HCT116 (cell line): ENCODE results near the gene PCMT1. TPM values are rescaled to one million over a fixed set of nuclear protein-coding genes. Genes with fewer than 3 reads are reported as not detected.

Experiments used
- ATAC-seq: fragments of 200-7000 bp; cut with Tn5 transposase; 2 replicates; pipeline ENCODE4 v1.9.1; 2020; ENCODE audit warnings: mild to moderate bottlenecking, moderate library complexity
- BruUV-seq: library from RNA; stranded (reverse); fragments of 400-500 nt; replicated peaks from 2 replicates; lab custom pipeline; 2021; lab: Mats Ljungman, UMichigan
- CTCF ChIA-PET: fragments of 300-600 bp; sonication (Branson Sonifier 250); formaldehyde crosslinking; loops from one replicate; lab custom pipeline; 2021; ENCODE audit warnings: antibody characterized with exemption; lab: Charles Lee
- POLR2A ChIA-PET: fragments of 300-600, 350-600 bp; sonication (Branson Sonifier 250); formaldehyde crosslinking; loops from one replicate; lab custom pipeline; 2021; ENCODE audit warnings: antibody characterized with exemption; lab: Charles Lee
- RAD21 ChIA-PET, 2 experiments: fragments of 300-600 bp; sonication (Branson Sonifier 250); formaldehyde crosslinking; loops; one replicate each; lab custom pipeline; 2023; ENCODE audit warnings: low total read pairs in 2 of 2; ENCODE audit not compliant: uncharacterized antibody in 2 of 2, unreplicated experiment in 2 of 2, low non-redundant PET in 1 of 2; lab: Charles Lee
- DNase-seq: peaks from one replicate; pipeline ENCODE4 v3.0.0-alpha.2; 2010; ENCODE audit warnings: low read depth, low spot score
- H2AFZ ChIP-seq: fragments of 200-600 bp; shearing (Covaris generic), sonication (generic); 2 replicates; pipeline ENCODE4 v1.6.1; 2017; ENCODE audit warnings: low read depth, mixed run types, mixed read lengths, antibody characterized with exemption, low read length; ENCODE audit not compliant: poor library complexity, severe bottlenecking
- H3K27ac ChIP-seq: 2 replicates; pipeline ENCODE4 v1.5.1; 2012; ENCODE audit warnings: low read depth, low read length
- H3K27me3 ChIP-seq: fragments of 200-600 bp; sonication (generic); 2 replicates; pipeline ENCODE4 v1.6.1; 2016; ENCODE audit warnings: mixed run types, low read length, mixed read lengths; ENCODE audit not compliant: insufficient read depth
- H3K36me3 ChIP-seq, 2 experiments: fragments of 200-500 bp in 1 of 2; fragments of 200-600 bp in 1 of 2; sonication (Bioruptor generic) in 1 of 2; sonication (generic) in 1 of 2; 2 replicates each; pipeline versions ENCODE4 v1.5.1 to v1.6.1; 2014 to 2016; ENCODE audit warnings: low read length in 2 of 2, inconsistent platforms in 1 of 2, mixed read lengths in 1 of 2, mixed run types in 1 of 2; ENCODE audit not compliant: insufficient read depth in 2 of 2, control insufficient read depth in 1 of 2
- H3K4me1 ChIP-seq, 2 experiments: fragments of 200-600 bp in 1 of 2; sonication (generic) in 1 of 2; 2 replicates each; pipeline versions ENCODE4 v1.5.1 to v1.6.1; 2012 to 2017; ENCODE audit warnings: low read length in 2 of 2, inconsistent platforms in 1 of 2, mild to moderate bottlenecking in 1 of 2, mixed read lengths in 1 of 2, mixed run types in 1 of 2, moderate library complexity in 1 of 2; ENCODE audit not compliant: insufficient read depth in 2 of 2, control insufficient read depth in 1 of 2
- H3K4me2 ChIP-seq: fragments of 200-600 bp; sonication (generic); 2 replicates; pipeline ENCODE4 v1.6.1; 2017; ENCODE audit warnings: mixed run types, low read length, mixed read lengths
- H3K4me3 ChIP-seq, 2 experiments: fragments of 200-600 bp in 1 of 2; sonication (generic) in 1 of 2; replicated peaks in 1 of 2; 2 replicates each; pipeline ENCODE4 v1.5.1; 2011 to 2016; ENCODE audit warnings: low read length in 2 of 2, control low read depth in 1 of 2, low read depth in 1 of 2, mild to moderate bottlenecking in 1 of 2, mixed read lengths in 1 of 2, mixed run types in 1 of 2
- H3K79me2 ChIP-seq: fragments of 200-600 bp; sonication (generic); 2 replicates; pipeline ENCODE4 v1.6.1; 2017; ENCODE audit warnings: mild to moderate bottlenecking, mixed run types, low read length, moderate library complexity, mixed read lengths; ENCODE audit not compliant: insufficient read depth
- H3K9ac ChIP-seq: fragments of 200-600 bp; sonication (generic); 2 replicates; pipeline ENCODE4 v1.6.1; 2016; ENCODE audit warnings: low read length, mixed read lengths
- H3K9me2 ChIP-seq: fragments of 200-600 bp; sonication (generic), shearing (Covaris generic); 2 replicates; pipeline ENCODE4 v1.6.1; 2017; ENCODE audit warnings: mixed run types, mild to moderate bottlenecking, moderate library complexity; ENCODE audit not compliant: insufficient read depth
- H3K9me3 ChIP-seq, 2 experiments: fragments of 200-500 bp in 1 of 2; fragments of 200-600 bp in 1 of 2; sonication (Bioruptor generic) in 1 of 2; sonication (generic) in 1 of 2; 2 replicates each; pipeline ENCODE4 v1.6.1; 2014 to 2017; ENCODE audit warnings: low read length in 2 of 2, mixed read lengths in 2 of 2, inconsistent platforms in 1 of 2, low read depth in 1 of 2, mild to moderate bottlenecking in 1 of 2, mixed run types in 1 of 2, moderate library complexity in 1 of 2; ENCODE audit not compliant: control insufficient read depth in 1 of 2, insufficient read depth in 1 of 2
- H4K20me1 ChIP-seq: fragments of 200-600 bp; sonication (generic), shearing (Covaris generic); 2 replicates; pipeline ENCODE4 v1.6.1; 2017; ENCODE audit warnings: mixed run types, mild to moderate bottlenecking, moderate library complexity; ENCODE audit not compliant: insufficient read depth
- CBX3 ChIP-seq: IDR thresholded peaks from 2 replicates; pipeline ENCODE4 v1.6.1; 2012; ENCODE audit warnings: low read depth
- EGR1 ChIP-seq: IDR thresholded peaks from 2 replicates; pipeline ENCODE4 v1.6.1; 2012; ENCODE audit warnings: low read depth
- FOSL1 ChIP-seq: IDR thresholded peaks from 2 replicates; pipeline ENCODE4 v1.6.1; 2012; ENCODE audit warnings: low read depth
- POLR2A ChIP-seq: IDR thresholded peaks from 2 replicates; pipeline ENCODE4 v1.7.0; 2011; ENCODE audit warnings: borderline replicate concordance; ENCODE audit not compliant: insufficient read depth, insufficient read length; ENCODE audit errors: extremely low read depth
- POLR2AphosphoS5 ChIP-seq: IDR thresholded peaks from 2 replicates; pipeline ENCODE4 v1.6.1; 2011; ENCODE audit warnings: mild to moderate bottlenecking, low read depth, low read length, moderate library complexity
- RAD21 ChIP-seq: IDR thresholded peaks from 2 replicates; pipeline ENCODE4 v1.6.1; 2012; ENCODE audit warnings: low read depth, mild to moderate bottlenecking
- SRF ChIP-seq: IDR thresholded peaks from 2 replicates; pipeline ENCODE4 v1.6.1; 2012; ENCODE audit warnings: low read depth
- TCF7L2 ChIP-seq: IDR thresholded peaks from 2 replicates; pipeline ENCODE4 v1.7.0; 2011; ENCODE audit warnings: borderline replicate concordance, inconsistent platforms; ENCODE audit not compliant: insufficient read depth, insufficient read length; ENCODE audit errors: extremely low read depth
- YY1 ChIP-seq: IDR thresholded peaks from 2 replicates; pipeline ENCODE4 v1.6.1; 2011; ENCODE audit warnings: low read length, low read depth, moderate library complexity, mild to moderate bottlenecking; ENCODE audit not compliant: insufficient replicate concordance; ENCODE audit errors: extremely low read depth
- ZFX ChIP-seq: fragments of 450-650 bp; IDR thresholded peaks from 2 replicates; pipeline ENCODE4 v1.6.1; 2017
- ZNF274 ChIP-seq: fragments of 200-500 bp; sonication (Bioruptor generic); IDR thresholded peaks from 2 replicates; pipeline ENCODE4 v1.6.1; 2014; ENCODE audit warnings: mild to moderate bottlenecking, low read depth, low read length, inconsistent platforms
- intact Hi-C: fragments of 100-400 bp; cut with micrococcal nuclease; formaldehyde crosslinking; loops from 2 replicates; pipeline ENCODE4 v1.10.0; 2022
- total RNA-seq: library from RNA; stranded (reverse); gene quantifications from one replicate; pipeline ENCODE4 v1.2.1, GENCODE V29; 2021; ENCODE audit not compliant: unreplicated experiment
- TF ChIP-seq, protein P1 (sequence below): IDR thresholded peaks from 2 replicates; pipeline ENCODE4 v1.6.1; 2011; ENCODE audit warnings: mild to moderate bottlenecking, low read length, moderate library complexity; ENCODE audit not compliant: insufficient replicate concordance; ENCODE audit errors: extremely low read depth
- TF ChIP-seq, protein P2 (sequence below): IDR thresholded peaks from 2 replicates; pipeline ENCODE4 v1.6.1; 2012

Gene PCMT1
- total RNA-seq, 1 experiment from 2014 or later: 86.9 TPM

DNA sequence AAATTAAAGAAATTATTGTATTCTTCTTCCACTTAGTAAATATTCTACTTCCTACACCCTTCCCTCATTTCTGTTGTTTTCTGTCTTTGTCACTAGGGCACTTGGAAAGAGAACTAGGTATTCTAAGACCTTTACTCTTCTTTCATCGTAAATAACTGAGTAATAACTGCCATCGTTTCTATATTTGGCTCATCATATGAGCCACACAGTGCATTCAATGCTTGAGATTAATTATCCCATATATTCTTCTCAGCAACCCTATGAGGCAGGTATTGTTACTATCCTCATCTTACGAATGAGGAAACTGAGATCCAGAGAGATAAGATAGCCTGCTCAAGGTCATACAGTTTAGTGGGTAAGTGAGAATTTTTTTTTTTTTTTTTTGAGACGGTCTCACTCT is 75.8 kb downstream of the PCMT1 start:
- DNase-seq (no peak), ATAC-seq (no peak)
- Histone ChIP-seq H3K9ac (no peak overlapping the region), H3K79me2 (no peaks in the 10 kb centered on the region), H3K4me3 (no peak overlapping the region), H2AFZ (no peak overlapping the region), H3K27me3 (no peaks in the 10 kb centered on the region), H3K9me3 (no peaks in the 10 kb centered on the region), H3K4me2 (no peak overlapping the region), H4K20me1 (no peaks in the 10 kb centered on the region), H3K9me2 (no peaks in the 10 kb centered on the region), H3K36me3 (no peaks in the 10 kb centered on the region), H3K4me1 (no peaks in the 10 kb centered on the region), H3K27ac (no peak overlapping the region)
- intact Hi-C loops: no loop called here
- POLR2A ChIA-PET: no interaction called here
- BruUV-seq: no TSS peak
- CTCF ChIA-PET: no interaction called here
- RAD21 ChIA-PET: no interaction called here
- TF ChIP-seq RAD21 (no peak), SRF (no peak), ZNF274 (no peak), FOSL1 (no peak)
- TF ChIP-seq, protein P1, sequence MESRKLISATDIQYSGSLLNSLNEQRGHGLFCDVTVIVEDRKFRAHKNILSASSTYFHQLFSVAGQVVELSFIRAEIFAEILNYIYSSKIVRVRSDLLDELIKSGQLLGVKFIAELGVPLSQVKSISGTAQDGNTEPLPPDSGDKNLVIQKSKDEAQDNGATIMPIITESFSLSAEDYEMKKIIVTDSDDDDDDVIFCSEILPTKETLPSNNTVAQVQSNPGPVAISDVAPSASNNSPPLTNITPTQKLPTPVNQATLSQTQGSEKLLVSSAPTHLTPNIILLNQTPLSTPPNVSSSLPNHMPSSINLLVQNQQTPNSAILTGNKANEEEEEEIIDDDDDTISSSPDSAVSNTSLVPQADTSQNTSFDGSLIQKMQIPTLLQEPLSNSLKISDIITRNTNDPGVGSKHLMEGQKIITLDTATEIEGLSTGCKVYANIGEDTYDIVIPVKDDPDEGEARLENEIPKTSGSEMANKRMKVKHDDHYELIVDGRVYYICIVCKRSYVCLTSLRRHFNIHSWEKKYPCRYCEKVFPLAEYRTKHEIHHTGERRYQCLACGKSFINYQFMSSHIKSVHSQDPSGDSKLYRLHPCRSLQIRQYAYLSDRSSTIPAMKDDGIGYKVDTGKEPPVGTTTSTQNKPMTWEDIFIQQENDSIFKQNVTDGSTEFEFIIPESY: no peak
- TF ChIP-seq, protein P2, sequence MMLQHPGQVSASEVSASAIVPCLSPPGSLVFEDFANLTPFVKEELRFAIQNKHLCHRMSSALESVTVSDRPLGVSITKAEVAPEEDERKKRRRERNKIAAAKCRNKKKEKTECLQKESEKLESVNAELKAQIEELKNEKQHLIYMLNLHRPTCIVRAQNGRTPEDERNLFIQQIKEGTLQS: no peak

DNA sequence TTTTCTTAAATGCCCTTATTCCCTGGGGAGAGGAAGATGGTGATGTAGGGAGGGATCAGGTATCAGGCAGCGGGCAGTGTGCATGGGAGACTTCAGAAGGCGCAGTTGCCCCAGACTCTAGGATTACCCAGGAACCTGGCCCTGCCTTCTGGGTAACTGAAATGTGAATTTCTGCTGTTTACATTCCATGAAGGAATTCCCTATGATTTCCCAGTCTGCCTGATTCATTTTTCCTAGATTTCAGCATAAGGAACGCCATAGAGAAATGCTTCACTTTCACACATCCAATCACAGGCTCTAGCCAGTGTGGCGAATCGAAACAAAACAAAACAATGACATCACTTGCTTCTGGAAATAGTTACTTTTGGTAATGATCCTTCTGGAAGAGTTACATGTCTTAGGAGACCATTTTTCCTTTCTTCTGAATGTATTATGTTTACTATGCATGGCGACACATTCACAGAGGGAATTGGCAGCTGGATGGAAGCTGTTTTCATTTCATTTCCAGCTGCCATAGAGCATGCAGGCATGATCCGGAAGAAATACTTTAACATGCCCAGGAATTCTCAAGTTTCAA is 81.3 kb downstream of the PCMT1 start:
- Histone ChIP-seq H3K27me3 (no peaks in the 10 kb centered on the region), H3K4me1 (peaks cover 9 to 15% of the 10 kb centered on the region in 2 experiments), H3K27ac (no peak overlapping the region), H3K79me2 (no peaks in the 10 kb centered on the region), H3K4me3 (no peak overlapping the region), H3K9ac (no peak overlapping the region), H3K36me3 (no peaks in the 10 kb centered on the region), H3K4me2 (no peak overlapping the region), H3K9me2 (no peaks in the 10 kb centered on the region), H2AFZ (no peak overlapping the region), H3K9me3 (no peaks in the 10 kb centered on the region), H4K20me1 (no peaks in the 10 kb centered on the region)
- ChIA-PET RAD21 (no interaction called here), POLR2A (no interaction called here), CTCF (no interaction called here)
- TF ChIP-seq TCF7L2: no peak
- TF ChIP-seq CBX3: no peak
- no peak for TF ChIP-seq POLR2AphosphoS5
- no peak for TF ChIP-seq ZNF274
- no peak for TF ChIP-seq ZFX
- TF ChIP-seq EGR1: no peak
- no peak for TF ChIP-seq POLR2A
- no peak for TF ChIP-seq YY1
- no TSS peak for BruUV-seq
- intact Hi-C loops: loop anchor here (5.0 kb wide), 1 partner anchor 186 kb away; no protein-coding TSS in a partner anchor
- ATAC-seq (no peak), DNase-seq (no peak)
